IMR-90 (cell line): ENCODE measurements around the gene BTC. TPM values are rescaled to one million over a fixed set of nuclear protein-coding genes. Genes with fewer than 3 reads are reported as not detected.
"Not testable (repeated sequence)": the region's sequence is repeated elsewhere in the genome, so short reads cannot be mapped to it uniquely, and the experiment has no call there.

ENCODE experiments used
- ATAC-seq: fragments of 200-7000 bp; cut with Tn5 transposase; 2 replicates; pipeline ENCODE4 v1.9.1; 2020; ENCODE audit warnings: low read depth, mild to moderate bottlenecking, moderate library complexity
- BruUV-seq: library from RNA; stranded (reverse); fragments of 400-500 nt; replicated peaks from 2 replicates; lab custom pipeline; 2021; lab: Mats Ljungman, UMichigan
- CTCF ChIA-PET: fragments of 300-600 bp; formaldehyde crosslinking; extraction: SDS; loops from one replicate; lab custom pipeline; 2021; ENCODE audit warnings: antibody characterized with exemption; lab: Yijun Ruan, JAX
- POLR2A ChIA-PET: fragments of 300-600 bp; sonication (Branson Sonifier 250); formaldehyde crosslinking; loops from one replicate; lab custom pipeline; 2022; ENCODE audit warnings: antibody characterized with exemption; ENCODE audit not compliant: unreplicated experiment; lab: Charles Lee
- DNase-seq: peaks from one replicate; pipeline ENCODE4 v3.0.0; 2013
- H2AFZ ChIP-seq: replicated peaks from 2 replicates; pipeline ENCODE3; 2013; ENCODE audit warnings: low read length, mild to moderate bottlenecking; ENCODE audit not compliant: poor library complexity
- H2AK5ac ChIP-seq: 2 replicates; pipeline ENCODE4 v1.6.1; 2013; ENCODE audit warnings: low read depth, low read length, inconsistent platforms
- H2AK9ac ChIP-seq: replicated peaks from 2 replicates; pipeline ENCODE3; 2013; ENCODE audit warnings: mild to moderate bottlenecking, low read depth, low read length, moderate library complexity; ENCODE audit not compliant: poor library complexity
- H2BK120ac ChIP-seq: 2 replicates; pipeline ENCODE4 v1.6.1; 2013; ENCODE audit warnings: low read depth, low read length, inconsistent platforms
- H2BK15ac ChIP-seq: 3 replicates; pipeline ENCODE4 v1.6.1; 2013; ENCODE audit warnings: low read depth, low read length, inconsistent platforms
- H2BK20ac ChIP-seq: 2 replicates; pipeline ENCODE4 v1.6.1; 2013; ENCODE audit warnings: low read depth, mild to moderate bottlenecking, inconsistent platforms, low read length, moderate library complexity
- H2BK5ac ChIP-seq: 2 replicates; pipeline ENCODE4 v1.6.1; 2013; ENCODE audit warnings: mild to moderate bottlenecking, low read depth, low read length, inconsistent platforms; ENCODE audit not compliant: poor library complexity, severe bottlenecking
- H3K14ac ChIP-seq: replicated peaks from 2 replicates; pipeline ENCODE4 v1.6.1; 2013; ENCODE audit warnings: low read depth, low read length, inconsistent platforms
- H3K18ac ChIP-seq: 2 replicates; pipeline ENCODE4 v1.6.1; 2013; ENCODE audit warnings: low read depth, low read length, control low read depth
- H3K23ac ChIP-seq: 2 replicates; pipeline ENCODE4 v1.6.1; 2013; ENCODE audit warnings: low read depth, low read length, inconsistent platforms
- H3K27ac ChIP-seq: 2 replicates; pipeline ENCODE4 v1.5.1; 2013; ENCODE audit warnings: mild to moderate bottlenecking, control low read depth, low read length; ENCODE audit not compliant: insufficient read depth
- H3K27me3 ChIP-seq: 2 replicates; pipeline ENCODE4 v1.6.1; 2013; ENCODE audit warnings: low read length; ENCODE audit not compliant: control insufficient read depth, insufficient read depth
- H3K36me3 ChIP-seq: 2 replicates; pipeline ENCODE4 v1.6.1; 2013; ENCODE audit warnings: low read length, mixed read lengths; ENCODE audit not compliant: control insufficient read depth, insufficient read depth
- H3K4ac ChIP-seq: 2 replicates; pipeline ENCODE4 v1.6.1; 2013; ENCODE audit warnings: low read depth, low read length, inconsistent platforms
- H3K4me1 ChIP-seq: 2 replicates; pipeline ENCODE4 v1.6.1; 2013; ENCODE audit warnings: low read length, mixed read lengths; ENCODE audit not compliant: control insufficient read depth, insufficient read depth
- H3K4me2 ChIP-seq: 2 replicates; pipeline ENCODE4 v1.6.1; 2013; ENCODE audit warnings: low read depth, mild to moderate bottlenecking, control low read depth, low read length, moderate library complexity
- H3K4me3 ChIP-seq: 2 replicates; pipeline ENCODE4 v1.5.1; 2013; ENCODE audit warnings: low read depth, mild to moderate bottlenecking, control low read depth, low read length, moderate library complexity; ENCODE audit not compliant: insufficient read depth
- H3K56ac ChIP-seq: 2 replicates; pipeline ENCODE4 v1.6.1; 2013; ENCODE audit warnings: low read length, inconsistent platforms; ENCODE audit not compliant: insufficient read depth; ENCODE audit errors: extremely low read depth
- H3K79me1 ChIP-seq, 2 experiments: 2 replicates each; pipeline ENCODE4 v1.6.1; 2013; ENCODE audit warnings: low read length in 2 of 2, inconsistent platforms in 1 of 2, low read depth in 1 of 2
- H3K9ac ChIP-seq: 2 replicates; pipeline ENCODE4 v1.6.1; 2013; ENCODE audit warnings: low read depth, low read length, control low read depth
- H3K9me1 ChIP-seq: 2 replicates; pipeline ENCODE4 v1.6.1; 2013; ENCODE audit warnings: low read length, inconsistent platforms; ENCODE audit not compliant: insufficient read depth
- H3K9me3 ChIP-seq: 2 replicates; pipeline ENCODE4 v1.6.1; 2013; ENCODE audit warnings: low read length; ENCODE audit not compliant: control insufficient read depth, insufficient read depth
- H4K20me1 ChIP-seq: 2 replicates; pipeline ENCODE4 v1.6.1; 2013; ENCODE audit warnings: low read length, inconsistent platforms; ENCODE audit not compliant: insufficient read depth
- H4K5ac ChIP-seq: 2 replicates; pipeline ENCODE4 v1.6.1; 2013; ENCODE audit warnings: mild to moderate bottlenecking, low read depth, low read length, control low read depth
- H4K8ac ChIP-seq, 2 experiments: 2 replicates each; pipeline ENCODE4 v1.6.1; 2013; ENCODE audit warnings: low read depth in 2 of 2, low read length in 2 of 2, control low read depth in 1 of 2, inconsistent platforms in 1 of 2
- H4K91ac ChIP-seq: 2 replicates; pipeline ENCODE4 v1.6.1; 2013; ENCODE audit warnings: low read depth, low read length, inconsistent platforms; ENCODE audit not compliant: insufficient read depth
- MAFK ChIP-seq: IDR thresholded peaks from 2 replicates; pipeline ENCODE4 v1.6.1; 2012; ENCODE audit warnings: low read depth, low read length, improper control_type of control experiment
- NFE2L2 ChIP-seq: fragments of 150-350 bp; IDR thresholded peaks from 2 replicates; pipeline ENCODE4 v1.6.1; 2016; ENCODE audit warnings: low read depth, mild to moderate bottlenecking, low read length
- WGBS, 2 experiments: methylation state at CpG; one replicate each; pipeline versions ENCODE4 v1.1.5 to v1.1.7; 2013; ENCODE audit warnings: missing lambda C conversion rate in 2 of 2; ENCODE audit not compliant: insufficient read length in 1 of 2; ENCODE audit errors: extremely low coverage in 2 of 2; 5-methylcytosine and 5-hydroxymethylcytosine counted together
- dilution Hi-C: fragments of 300-500 bp; cut with HindIII; formaldehyde crosslinking; loops from one replicate; pipeline ENCODE4 v1.14.3; 2018; ENCODE audit warnings: low sequenced_read_pairs; ENCODE audit not compliant: unreplicated experiment
- in situ Hi-C: fragments of 300-500 bp; cut with MboI; formaldehyde crosslinking; loops from 3 replicates; pipeline ENCODE4 v1.14.3; 2019; ENCODE audit warnings: low sequenced_read_pairs, inconsistent platforms, mixed read lengths
- intact Hi-C: fragments of 100-400 bp; cut with micrococcal nuclease; formaldehyde crosslinking; loops from 2 replicates; pipeline ENCODE4 v1.10.0; 2022
- polyA plus RNA-seq, 3 experiments: library from polyadenylated mRNA; depleted of rRNA; stranded (reverse); fragments of >200 nt; gene quantifications; 2 replicates each; pipeline ENCODE4 v1.2.3, GENCODE V29; 2012; ENCODE audit warnings: low replicate concordance in 1 of 3
- total RNA-seq: library from RNA; depleted of rRNA; stranded (reverse); fragments of >200 nt; gene quantifications from 2 replicates; pipeline ENCODE4 v1.2.3, GENCODE V29; 2012

Gene BTC
- total and polyA plus RNA-seq, 2 of the 4 experiments (the other 2 are of a cell fraction) = not detected

DNA sequence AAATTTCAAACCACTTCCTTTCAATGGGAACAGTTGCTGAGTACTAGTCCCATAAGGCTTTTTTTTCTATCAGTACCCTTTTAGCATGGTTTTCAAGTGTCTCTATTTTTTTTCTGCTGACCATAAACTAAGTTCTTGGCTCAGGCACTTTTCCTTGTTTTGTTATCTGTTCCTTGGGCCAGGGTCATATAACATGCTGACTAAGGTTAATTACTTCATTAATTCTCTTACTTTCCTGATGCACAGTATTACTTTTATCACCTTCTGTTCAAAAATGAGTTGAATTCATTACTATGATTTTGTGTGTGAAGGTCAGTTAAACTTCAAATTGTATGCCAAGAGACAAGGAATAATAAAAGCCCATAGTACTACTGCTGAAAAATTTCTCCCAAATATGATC is 19.7 kb upstream of the BTC start:
- Histone ChIP-seq H2AFZ (no peak overlapping the region), H3K56ac (no peak overlapping the region), H3K79me1 (no peaks in the 10 kb centered on the region), H3K4ac (no peak overlapping the region), H4K20me1 (no peaks in the 10 kb centered on the region), H3K36me3 (no peaks in the 10 kb centered on the region), H2BK120ac (no peak overlapping the region), H4K8ac (no peak overlapping the region), H3K18ac (no peak overlapping the region), H2AK9ac (no peak overlapping the region), H3K23ac (no peak overlapping the region), H3K14ac (no peak overlapping the region), H3K27me3 (no peaks in the 10 kb centered on the region), H4K5ac (no peak overlapping the region), H3K4me3 (no peak overlapping the region), H4K91ac (no peak overlapping the region), H3K4me1 (no peaks in the 10 kb centered on the region), H3K9ac (no peak overlapping the region), H2BK15ac (no peak overlapping the region), H3K4me2 (no peak overlapping the region), H2AK5ac (no peak overlapping the region), H3K9me1 (no peaks in the 10 kb centered on the region), H3K9me3 (no peaks in the 10 kb centered on the region), H2BK20ac (no peak overlapping the region), H3K27ac (no peak overlapping the region), H2BK5ac (no peak overlapping the region)
- peak; percentile 75 for TF ChIP-seq MAFK
- TF ChIP-seq NFE2L2 = no peak
- DNase-seq = no peak
- intact Hi-C loops (no loop called here), dilution Hi-C loops (no loop called here), in situ Hi-C loops (loop anchor here (10.0 kb wide), 1 partner anchor 479 kb away; no protein-coding TSS in a partner anchor)
- BruUV-seq = no TSS peak
- ChIA-PET POLR2A (no interaction called here), CTCF (no interaction called here)
- ATAC-seq = no peak

DNA sequence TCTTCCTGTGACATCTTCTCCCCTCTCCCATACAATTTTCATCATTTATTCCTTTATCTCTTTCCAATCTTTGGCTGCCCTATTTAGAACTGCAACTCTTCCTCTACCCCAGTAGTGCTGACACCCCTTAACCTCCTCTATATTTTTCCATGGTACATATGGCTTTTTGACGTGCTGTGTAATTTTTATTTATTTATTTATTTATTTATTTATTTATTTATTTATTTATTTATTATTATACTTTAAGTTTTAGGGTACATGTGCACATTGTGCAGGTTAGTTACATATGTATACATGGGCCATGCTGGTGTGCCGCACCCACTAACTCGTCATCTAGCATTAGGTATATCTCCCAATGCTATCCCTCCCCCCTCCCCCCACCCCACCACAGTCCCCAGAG is 17.7 kb upstream of the BTC start:
- H4K8ac ChIP-seq, H3K4me2 ChIP-seq, H4K20me1 ChIP-seq, H3K4ac ChIP-seq, H2BK120ac ChIP-seq, H3K79me1 ChIP-seq, H4K91ac ChIP-seq, H3K4me3 ChIP-seq, intact Hi-C loops, BruUV-seq, H3K56ac ChIP-seq, H2AFZ ChIP-seq, H2AK9ac ChIP-seq, H3K4me1 ChIP-seq, H2BK20ac ChIP-seq, H3K14ac ChIP-seq, H4K5ac ChIP-seq, H2BK15ac ChIP-seq, H3K23ac ChIP-seq, H2AK5ac ChIP-seq, POLR2A ChIA-PET, H3K27ac ChIP-seq, DNase-seq, CTCF ChIA-PET, H3K9me3 ChIP-seq, H3K9me1 ChIP-seq, ATAC-seq, H3K18ac ChIP-seq, dilution Hi-C loops, H3K27me3 ChIP-seq, H3K9ac ChIP-seq, H2BK5ac ChIP-seq, H3K36me3 ChIP-seq: not testable (repeated sequence)
- in situ Hi-C loops = loop anchor here (10.0 kb wide), 1 partner anchor 477 kb away; no protein-coding TSS in a partner anchor
- no CpG with 5 or more reads among the region's 3 CpGs for WGBS, 2 experiments
